CD8-positive, alpha-beta memory T cell (primary cell): ENCODE measurements around the gene GULP1. TPM values are rescaled to one million over a fixed set of nuclear protein-coding genes. Genes with fewer than 3 reads are reported as not detected.

ENCODE experiments used
- CTCF ChIA-PET: fragments of 350-600 bp; sonication (Branson Sonifier 250); formaldehyde crosslinking; loops from one replicate; lab custom pipeline; 2021; ENCODE audit warnings: antibody characterized with exemption; lab: Charles Lee
- POLR2A ChIA-PET: fragments of 350-600 bp; sonication (Branson Sonifier 250); formaldehyde crosslinking; loops from one replicate; lab custom pipeline; 2021; ENCODE audit warnings: antibody characterized with exemption; lab: Charles Lee
- DNase-seq, 5 donors: peaks; one replicate each; pipeline versions ENCODE4 v3.0.0 to v3.0.0-alpha.2; 2020 to 2022; ENCODE audit warnings: mixed read lengths in 1 of 5
- H3K27ac ChIP-seq: one replicate; pipeline ENCODE4 v1.7.0; 2013; ENCODE audit warnings: low read depth, mild to moderate bottlenecking, low read length, moderate library complexity
- H3K27me3 ChIP-seq: 2 replicates; pipeline ENCODE4 v1.7.0; 2013; ENCODE audit warnings: low read length, mild to moderate bottlenecking; ENCODE audit not compliant: insufficient read depth, poor library complexity, severe bottlenecking
- H3K36me3 ChIP-seq: 2 replicates; pipeline ENCODE4 v1.7.0; 2013; ENCODE audit warnings: mild to moderate bottlenecking, low read length, moderate library complexity; ENCODE audit not compliant: insufficient read depth
- H3K4me1 ChIP-seq: 2 replicates; pipeline ENCODE4 v1.7.0; 2013; ENCODE audit warnings: mild to moderate bottlenecking, low read length, moderate library complexity; ENCODE audit not compliant: insufficient read depth
- H3K4me3 ChIP-seq: 2 replicates; pipeline ENCODE4 v1.7.0; 2013; ENCODE audit warnings: mild to moderate bottlenecking, low read length
- H3K9me3 ChIP-seq: 2 replicates; pipeline ENCODE4 v1.7.0; 2013; ENCODE audit warnings: mild to moderate bottlenecking, low read length
- H3K27ac Mint-ChIP-seq, 8 donors: one replicate each; pipeline ENCODE4 v1.8.0; 2020 to 2021; ENCODE audit warnings: mixed read lengths in 8 of 8, mild to moderate bottlenecking in 6 of 8, inconsistent platforms in 3 of 8, moderate library complexity in 3 of 8
- H3K27me3 Mint-ChIP-seq, 2 donors: one replicate each; pipeline ENCODE4 v1.8.0; 2020 to 2021; ENCODE audit warnings: mixed read lengths in 2 of 2, mild to moderate bottlenecking in 1 of 2, moderate library complexity in 1 of 2
- H3K36me3 Mint-ChIP-seq, 3 donors: one replicate each; pipeline ENCODE4 v1.8.0; 2020 to 2021; ENCODE audit warnings: mixed read lengths in 3 of 3, inconsistent platforms in 1 of 3, mild to moderate bottlenecking in 1 of 3
- H3K4me1 Mint-ChIP-seq, 3 donors: one replicate each; pipeline ENCODE4 v1.8.0; 2020 to 2021; ENCODE audit warnings: mixed read lengths in 3 of 3, inconsistent platforms in 1 of 3, mild to moderate bottlenecking in 1 of 3
- H3K4me3 Mint-ChIP-seq, 7 donors: one replicate each; pipeline ENCODE4 v1.8.0; 2020 to 2021; ENCODE audit warnings: mixed read lengths in 7 of 7, mild to moderate bottlenecking in 6 of 7, moderate library complexity in 4 of 7, inconsistent platforms in 2 of 7
- H3K9me3 Mint-ChIP-seq, 5 donors: one replicate each; pipeline ENCODE4 v1.8.0; 2020 to 2022; ENCODE audit warnings: mixed read lengths in 5 of 5, mild to moderate bottlenecking in 3 of 5, moderate library complexity in 2 of 5, inconsistent platforms in 1 of 5
- polyA plus RNA-seq: library from polyadenylated mRNA; unstranded; fragments of 300-500 nt; fragmentation: Illumina TruSeq; gene quantifications from one replicate; pipeline ENCODE4 v1.2.3, GENCODE V29; 2021
- total RNA-seq, 2 experiments: library from RNA; stranded (reverse); gene quantifications; one replicate each; pipeline ENCODE4 v1.2.3, GENCODE V29; 2021

GULP1 gene
- total and polyA plus RNA-seq, 3 experiments from 2014 or later = not detected

DNA sequence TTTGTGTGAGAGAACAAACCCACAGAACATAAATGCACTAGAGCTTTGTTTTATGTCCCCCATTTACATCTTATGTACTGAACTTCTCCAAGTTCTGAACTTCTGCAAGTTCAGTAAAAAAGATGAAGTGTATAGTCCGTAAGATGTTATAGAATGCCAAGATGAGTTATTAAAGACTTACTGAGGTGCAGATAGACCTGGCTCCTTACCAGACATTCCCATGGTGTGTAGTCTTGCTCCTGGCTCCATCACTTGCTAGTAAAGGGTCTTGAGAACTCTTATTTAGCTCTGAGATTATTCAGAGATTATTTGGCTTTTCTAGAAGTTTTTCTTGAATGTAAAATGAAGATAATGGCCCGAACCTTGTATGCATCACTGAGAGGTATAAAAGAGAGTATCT lies 16.8 kb downstream of the GULP1 start:
- ChIA-PET POLR2A (no interaction called here), CTCF (no interaction called here)
- Mint-ChIP-seq H3K27me3 (no peaks in the 10 kb centered on the region), H3K4me3 (no peak overlapping the region), H3K4me1 (no peaks in the 10 kb centered on the region), H3K9me3 (peaks cover 0 to 19% (median 4%) of the 10 kb centered on the region in 5 donors), H3K27ac (no peak overlapping the region), H3K36me3 (no peaks in the 10 kb centered on the region)
- no peak overlapping the region for H3K4me3 ChIP-seq
- H3K9me3 ChIP-seq = no peaks in the 10 kb centered on the region
- no peak for DNase-seq
- no peaks in the 10 kb centered on the region for H3K36me3 ChIP-seq
- no peak overlapping the region for H3K27ac ChIP-seq
- H3K27me3 ChIP-seq = no peaks in the 10 kb centered on the region
- H3K4me1 ChIP-seq = no peaks in the 10 kb centered on the region

DNA sequence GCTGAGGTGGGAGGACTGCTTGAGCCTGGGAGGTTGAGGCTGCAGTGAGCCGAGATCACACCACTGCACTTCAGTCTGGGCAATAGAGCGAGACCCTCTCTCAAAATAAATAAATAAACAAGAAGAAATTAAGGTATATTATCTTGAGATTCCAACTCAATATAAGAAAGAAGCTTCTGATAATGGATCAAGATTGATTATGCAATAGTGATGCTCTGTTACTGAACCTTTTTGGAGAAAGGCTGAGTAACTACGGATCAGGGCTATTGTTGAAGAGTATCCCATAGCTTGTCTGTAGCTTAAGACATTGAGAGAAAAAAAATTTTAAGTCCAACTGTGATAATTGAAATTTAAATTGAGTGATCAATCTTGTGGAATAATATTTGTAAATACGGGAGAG lies 17.7 kb downstream of the GULP1 start:
- Histone ChIP-seq H3K4me3 (no peak overlapping the region), H3K36me3 (no peaks in the 10 kb centered on the region), H3K27me3 (no peaks in the 10 kb centered on the region), H3K27ac (no peak overlapping the region), H3K4me1 (no peaks in the 10 kb centered on the region), H3K9me3 (no peaks in the 10 kb centered on the region)
- no peaks in the 10 kb centered on the region for H3K4me1 Mint-ChIP-seq
- no peak overlapping the region for H3K27ac Mint-ChIP-seq
- CTCF ChIA-PET = no interaction called here
- H3K9me3 Mint-ChIP-seq = peaks cover 0 to 22% (median 4%) of the 10 kb centered on the region in 5 donors
- no peaks in the 10 kb centered on the region for H3K36me3 Mint-ChIP-seq
- POLR2A ChIA-PET = no interaction called here
- H3K27me3 Mint-ChIP-seq = no peaks in the 10 kb centered on the region
- no peak overlapping the region for H3K4me3 Mint-ChIP-seq
- no peak for DNase-seq

DNA sequence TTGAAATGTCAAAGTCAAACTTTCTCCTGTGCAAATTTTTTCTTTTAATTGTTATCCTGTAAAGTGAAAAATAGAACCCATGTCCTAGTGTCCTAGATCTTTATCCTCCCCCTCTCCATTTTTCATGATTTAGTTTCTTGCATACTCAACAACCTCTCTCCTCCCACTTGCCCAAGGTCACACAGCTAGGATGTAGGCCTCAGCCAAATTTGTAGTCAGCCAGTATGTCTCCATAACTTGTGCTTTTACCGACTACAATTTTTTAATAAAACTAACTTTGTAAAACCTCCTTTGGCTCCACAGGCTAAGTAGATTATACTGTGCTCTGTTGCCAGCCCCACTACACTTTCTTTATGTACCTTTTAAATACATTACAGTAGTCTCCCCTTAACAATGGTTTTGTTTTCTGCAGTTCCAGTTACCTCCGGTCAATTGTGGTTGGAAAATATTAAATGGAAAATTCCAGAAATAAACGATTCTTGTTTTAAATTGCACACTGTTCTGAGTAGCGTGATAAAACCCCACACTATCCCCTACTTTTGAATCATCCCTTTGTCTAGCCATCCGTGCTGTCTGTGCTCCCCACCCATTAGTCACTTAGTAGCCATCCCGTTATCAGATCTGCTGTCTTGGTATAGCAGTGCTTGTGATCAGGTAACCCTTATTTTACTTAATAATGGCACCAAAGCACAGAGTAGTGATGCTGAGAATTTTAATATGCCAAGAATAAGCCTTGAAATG lies 22.8 kb downstream of the GULP1 start:
- no peaks in the 10 kb centered on the region for H3K4me1 Mint-ChIP-seq
- H3K9me3 Mint-ChIP-seq = peaks cover 0 to 27% (median 4%) of the 10 kb centered on the region in 5 donors
- H3K36me3 Mint-ChIP-seq = no peaks in the 10 kb centered on the region
- H3K4me3 ChIP-seq = no peak overlapping the region
- no peak overlapping the region for H3K27ac ChIP-seq
- ChIA-PET CTCF (no interaction called here), POLR2A (no interaction called here)
- H3K9me3 ChIP-seq = no peaks in the 10 kb centered on the region
- no peaks in the 10 kb centered on the region for H3K36me3 ChIP-seq
- H3K27me3 ChIP-seq = no peaks in the 10 kb centered on the region
- DNase-seq = no peak
- no peak overlapping the region for H3K27ac Mint-ChIP-seq
- H3K4me3 Mint-ChIP-seq = no peak overlapping the region
- no peaks in the 10 kb centered on the region for H3K27me3 Mint-ChIP-seq
- no peaks in the 10 kb centered on the region for H3K4me1 ChIP-seq

DNA sequence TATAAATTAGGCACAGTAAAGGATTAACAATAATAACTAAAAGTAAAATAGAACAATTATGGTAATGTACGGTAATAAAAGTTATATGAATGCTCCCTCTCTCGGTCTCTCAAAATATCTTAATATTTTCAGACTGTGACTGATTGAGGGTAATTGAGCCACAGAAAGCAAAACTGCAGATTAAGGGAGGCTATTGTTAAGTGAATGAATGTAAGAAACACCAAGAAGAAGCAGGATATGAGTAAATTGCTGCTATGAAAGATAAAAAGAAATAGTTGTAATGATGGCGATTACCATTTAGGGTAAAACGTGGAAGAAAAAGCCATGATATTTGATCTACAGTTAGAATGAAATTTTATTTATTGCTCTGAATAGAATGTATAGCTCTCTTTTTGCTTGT lies 24.1 kb downstream of the GULP1 start:
- H3K9me3 Mint-ChIP-seq = peaks cover 0 to 15% (median 3%) of the 10 kb centered on the region in 5 donors
- H3K27ac Mint-ChIP-seq = no peak overlapping the region
- no peaks in the 10 kb centered on the region for H3K4me1 Mint-ChIP-seq
- CTCF ChIA-PET = no interaction called here
- H3K4me3 Mint-ChIP-seq = no peak overlapping the region
- H3K36me3 Mint-ChIP-seq = no peaks in the 10 kb centered on the region
- POLR2A ChIA-PET = no interaction called here
- no peak overlapping the region for H3K4me3 ChIP-seq
- H3K27me3 Mint-ChIP-seq = no peaks in the 10 kb centered on the region
- H3K9me3 ChIP-seq = no peaks in the 10 kb centered on the region
- H3K27ac ChIP-seq = no peak overlapping the region
- H3K4me1 ChIP-seq = no peaks in the 10 kb centered on the region
- H3K36me3 ChIP-seq = no peaks in the 10 kb centered on the region
- no peak for DNase-seq
- H3K27me3 ChIP-seq = no peaks in the 10 kb centered on the region

DNA sequence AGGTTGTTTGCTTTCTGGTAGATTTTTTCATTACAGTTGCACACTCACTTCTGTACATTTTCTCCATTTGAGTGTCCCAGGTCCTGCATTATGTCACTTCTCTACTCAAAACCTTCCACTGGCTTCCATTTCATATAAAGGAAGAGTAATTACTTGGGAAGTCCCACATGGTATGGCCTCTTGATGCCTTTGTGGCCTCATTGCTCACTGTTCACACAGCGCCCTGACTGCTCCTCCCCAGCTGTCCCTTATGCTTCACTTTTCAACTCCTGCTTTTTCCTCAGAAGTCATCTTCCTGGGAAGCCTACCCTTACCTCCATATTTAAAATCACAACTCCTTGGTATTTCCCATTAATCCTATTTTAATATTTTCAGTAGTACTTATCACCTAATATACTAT lies 24.7 kb downstream of the GULP1 start:
- DNase-seq = no peak
- Histone ChIP-seq H3K4me1 (no peaks in the 10 kb centered on the region), H3K4me3 (no peak overlapping the region), H3K27me3 (no peaks in the 10 kb centered on the region), H3K27ac (no peak overlapping the region), H3K9me3 (no peaks in the 10 kb centered on the region), H3K36me3 (no peaks in the 10 kb centered on the region)
- peaks cover 0 to 15% (median 3%) of the 10 kb centered on the region in 5 donors for H3K9me3 Mint-ChIP-seq
- no peaks in the 10 kb centered on the region for H3K36me3 Mint-ChIP-seq
- CTCF ChIA-PET = no interaction called here
- no peak overlapping the region for H3K27ac Mint-ChIP-seq
- no peaks in the 10 kb centered on the region for H3K4me1 Mint-ChIP-seq
- POLR2A ChIA-PET = no interaction called here
- H3K4me3 Mint-ChIP-seq = no peak overlapping the region
- H3K27me3 Mint-ChIP-seq = no peaks in the 10 kb centered on the region

DNA sequence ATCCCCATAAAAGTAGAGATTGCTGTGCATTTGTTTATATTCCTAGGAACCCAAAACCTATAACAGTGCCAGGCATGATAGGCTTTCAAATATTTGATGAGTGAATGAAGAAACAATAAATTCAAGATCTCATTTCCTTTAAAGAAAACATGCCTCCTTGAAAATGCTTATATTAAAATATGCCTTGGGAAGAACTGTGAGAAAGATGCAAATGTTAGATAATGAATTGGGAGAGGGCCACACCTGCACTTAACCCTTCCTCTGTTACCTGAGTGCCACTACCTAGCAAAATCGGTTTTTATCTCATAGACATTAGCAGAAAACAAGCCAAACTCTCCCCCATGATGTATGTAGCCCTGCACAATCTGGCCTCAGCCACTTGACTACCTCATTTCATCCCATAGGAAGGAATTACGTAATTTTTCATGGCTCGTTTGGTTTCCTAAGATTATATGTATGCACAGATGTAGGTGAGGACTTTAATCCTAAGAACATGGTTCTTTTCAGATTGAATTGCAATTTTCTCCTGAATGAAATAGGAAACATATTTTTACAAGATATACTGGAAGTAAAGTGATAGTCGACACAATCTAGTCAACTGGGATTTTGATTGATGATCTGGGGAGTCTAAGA lies 25.2 kb downstream of the GULP1 start:
- Mint-ChIP-seq H3K4me3 (no peak overlapping the region), H3K9me3 (peaks cover 0 to 15% (median 3%) of the 10 kb centered on the region in 5 donors), H3K27me3 (no peaks in the 10 kb centered on the region), H3K4me1 (no peaks in the 10 kb centered on the region), H3K36me3 (no peaks in the 10 kb centered on the region), H3K27ac (no peak overlapping the region)
- Histone ChIP-seq H3K27ac (no peak overlapping the region), H3K9me3 (no peaks in the 10 kb centered on the region), H3K36me3 (no peaks in the 10 kb centered on the region), H3K4me3 (no peak overlapping the region), H3K27me3 (no peaks in the 10 kb centered on the region), H3K4me1 (no peaks in the 10 kb centered on the region)
- CTCF ChIA-PET = no interaction called here
- POLR2A ChIA-PET = no interaction called here
- DNase-seq = no peak

DNA sequence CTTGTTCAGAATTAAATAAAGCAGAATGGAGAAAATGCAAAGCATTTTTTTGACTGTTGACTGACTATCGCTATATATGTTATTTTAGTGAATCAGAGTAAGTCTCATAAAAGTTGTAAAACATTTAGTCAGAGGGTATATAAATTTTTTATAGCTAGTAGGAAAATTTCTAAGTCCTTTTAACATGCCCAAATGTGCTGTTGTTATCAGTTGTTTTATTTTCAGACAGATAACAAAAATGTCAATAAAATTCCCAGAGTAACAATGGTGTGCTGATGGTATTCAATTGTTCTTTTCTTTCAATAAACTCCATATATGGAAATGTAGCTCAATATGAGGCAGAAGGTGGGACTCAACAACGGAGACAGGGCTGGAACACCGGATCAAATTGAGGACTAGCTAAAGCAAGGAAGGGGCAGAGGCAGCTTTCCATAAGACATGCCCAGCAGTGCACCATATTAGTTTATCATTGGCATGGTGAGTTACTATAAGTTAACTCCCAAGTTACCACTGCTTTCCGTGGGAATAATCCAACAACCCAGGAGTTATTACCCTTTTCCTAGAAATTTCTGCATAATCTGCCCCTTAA lies 26.6 kb downstream of the GULP1 start:
- no peaks in the 10 kb centered on the region for H3K4me1 ChIP-seq
- H3K9me3 ChIP-seq = no peaks in the 10 kb centered on the region
- H3K36me3 ChIP-seq = no peaks in the 10 kb centered on the region
- H3K27ac ChIP-seq = no peak overlapping the region
- H3K27me3 ChIP-seq = no peaks in the 10 kb centered on the region
- Mint-ChIP-seq H3K27ac (no peak overlapping the region), H3K4me1 (no peaks in the 10 kb centered on the region), H3K27me3 (no peaks in the 10 kb centered on the region), H3K9me3 (peaks cover 0 to 15% (median 0%) of the 10 kb centered on the region in 5 donors), H3K36me3 (no peaks in the 10 kb centered on the region), H3K4me3 (no peak overlapping the region)
- H3K4me3 ChIP-seq = no peak overlapping the region
- no peak for DNase-seq
- POLR2A ChIA-PET = no interaction called here
- CTCF ChIA-PET = no interaction called here

DNA sequence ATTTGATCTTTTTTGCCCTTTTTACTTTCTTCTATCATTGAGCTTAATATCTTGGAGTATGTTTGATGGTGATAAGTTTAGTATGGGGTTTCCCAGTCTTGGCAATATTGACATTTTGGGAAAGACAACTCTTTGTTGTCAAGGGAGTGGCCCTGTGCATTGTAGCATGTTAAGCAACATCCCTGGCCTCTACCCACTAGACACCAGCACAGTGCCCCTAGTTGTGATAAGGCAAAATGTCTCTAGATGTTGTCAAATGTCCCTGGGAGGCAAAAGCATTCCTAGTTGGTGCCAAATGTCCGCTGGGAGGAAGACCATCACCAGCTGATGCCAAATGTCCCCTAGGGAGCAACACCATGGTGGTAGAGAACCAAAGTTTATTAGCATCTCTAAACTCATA lies 28.2 kb downstream of the GULP1 start:
- Histone ChIP-seq H3K36me3 (no peaks in the 10 kb centered on the region), H3K27me3 (no peaks in the 10 kb centered on the region), H3K4me3 (no peak overlapping the region), H3K27ac (no peak overlapping the region), H3K9me3 (no peaks in the 10 kb centered on the region), H3K4me1 (no peaks in the 10 kb centered on the region)
- Mint-ChIP-seq H3K27me3 (no peaks in the 10 kb centered on the region), H3K27ac (no peak overlapping the region), H3K4me1 (no peaks in the 10 kb centered on the region), H3K9me3 (peaks cover 0 to 11% (median 0%) of the 10 kb centered on the region in 5 donors), H3K4me3 (no peak overlapping the region), H3K36me3 (no peaks in the 10 kb centered on the region)
- CTCF ChIA-PET = no interaction called here
- POLR2A ChIA-PET = no interaction called here
- no peak for DNase-seq
